ENCODE results near the gene MYO7B. TPM values are rescaled to one million over a fixed set of nuclear protein-coding genes. Genes with fewer than 3 reads are reported as not detected.

Gene MYO7B
- polyA plus RNA-seq, 4 donors, result 14.2 to 28.9 (median 22.9) TPM

GRCh38 chr2:127546797-127547196 lies 11.3 kb downstream of the MYO7B start:
- no peak for DNase-seq (ENCODE audit: low read depth in 4 of 4, low spot score in 2 of 4)

GRCh38 chr2:127551221-127551930 lies 15.9 kb downstream of the MYO7B start:
- no peak for DNase-seq (ENCODE audit: low read depth in 4 of 4, low spot score in 2 of 4)

GRCh38 chr2:127552336-127552735 lies 16.9 kb downstream of the MYO7B start:
- no peak for DNase-seq (ENCODE audit: low read depth in 4 of 4, low spot score in 2 of 4)

GRCh38 chr2:127552846-127553245 lies 17.4 kb downstream of the MYO7B start:
- no peak for DNase-seq (ENCODE audit: low read depth in 4 of 4, low spot score in 2 of 4)

GRCh38 chr2:127558911-127559310 lies 23.4 kb downstream of the MYO7B start:
- DNase-seq (ENCODE audit: low read depth in 4 of 4, low spot score in 2 of 4), result no peak

- no peak for DNase-seq (ENCODE audit: low read depth in 4 of 4, low spot score in 2 of 4)
Measured at GRCh38 chr2:127559454-127559853, 24.0 kb downstream of the MYO7B start.

- DNase-seq (ENCODE audit: low read depth in 4 of 4, low spot score in 2 of 4), result no peak
Measured at GRCh38 chr2:127560201-127560930, 24.9 kb downstream of the MYO7B start.

- DNase-seq (ENCODE audit: low read depth in 4 of 4, low spot score in 2 of 4), result no peak
Measured at GRCh38 chr2:127560931-127561280, 25.4 kb downstream of the MYO7B start.

GRCh38 chr2:127561371-127561770 lies 25.9 kb downstream of the MYO7B start:
- DNase-seq (ENCODE audit: low read depth in 4 of 4, low spot score in 2 of 4), result no peak

- no peak for DNase-seq (ENCODE audit: low read depth in 4 of 4, low spot score in 2 of 4)
Measured at GRCh38 chr2:127562936-127563335, 27.5 kb downstream of the MYO7B start.

- no peak for DNase-seq (ENCODE audit: low read depth in 4 of 4, low spot score in 2 of 4)
Measured at GRCh38 chr2:127563458-127564428, 28.3 kb downstream of the MYO7B start.

GRCh38 chr2:127564429-127565260 lies 29.2 kb downstream of the MYO7B start:
- DNase-seq (ENCODE audit: low read depth in 4 of 4, low spot score in 2 of 4), result no peak

GRCh38 chr2:127565261-127566138 lies 30.0 kb downstream of the MYO7B start:
- DNase-seq (ENCODE audit: low read depth in 4 of 4, low spot score in 2 of 4), result no peak

- DNase-seq (ENCODE audit: low read depth in 4 of 4, low spot score in 2 of 4), result no peak
Measured at GRCh38 chr2:127566139-127566417, 30.6 kb downstream of the MYO7B start.

- DNase-seq (ENCODE audit: low read depth in 4 of 4, low spot score in 2 of 4), result no peak
Measured at GRCh38 chr2:127566576-127566975, 31.1 kb downstream of the MYO7B start.

- DNase-seq (ENCODE audit: low read depth in 4 of 4, low spot score in 2 of 4), result no peak
Measured at GRCh38 chr2:127567351-127567854, 31.9 kb downstream of the MYO7B start.

GRCh38 chr2:127568128-127568527 lies 32.6 kb downstream of the MYO7B start:
- no peak for DNase-seq (ENCODE audit: low read depth in 4 of 4, low spot score in 2 of 4)

GRCh38 chr2:127569666-127570065 lies 34.2 kb downstream of the MYO7B start:
- no peak for DNase-seq (ENCODE audit: low read depth in 4 of 4, low spot score in 2 of 4)

All from left renal cortex interstitium (tissue), 4 donors.